Measurements from ENCODE around the gene MCM6. TPM values are rescaled to one million over a fixed set of nuclear protein-coding genes. Genes with fewer than 3 reads are reported as not detected.

Gene MCM6
- total and polyA plus RNA-seq, 2 donors: 14.5 to 28.2 TPM

DNA sequence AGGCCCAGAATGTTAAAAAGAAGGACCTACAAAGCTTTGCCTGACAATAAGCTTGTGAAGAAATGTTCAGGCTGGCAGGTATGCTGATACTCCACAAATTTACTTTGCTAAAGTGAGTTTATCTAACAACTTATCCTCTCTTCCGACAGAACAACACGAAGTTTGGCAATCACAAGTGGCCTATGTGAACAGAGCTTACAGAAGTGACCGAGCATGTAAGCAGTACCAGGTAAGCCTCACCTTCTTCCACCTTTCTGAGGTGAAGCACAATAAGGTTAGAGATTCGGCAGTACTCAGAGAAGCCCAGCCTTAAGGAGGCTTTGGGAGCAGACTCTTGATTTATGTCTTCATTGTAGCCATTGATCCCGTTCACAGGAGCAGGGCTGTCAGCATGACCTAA lies 30.2 kb downstream of the MCM6 start:
- WGBS: 86% methylated on average over 5 of the region's 5 CpGs
- DNase-seq (ENCODE audit: extremely low spot score): no peak
- Histone ChIP-seq H3K27ac (ENCODE audit: low read depth) (no peak overlapping the region), H3K4me3 (ENCODE audit: low read depth, low read length) (no peak overlapping the region), H3K36me3 (ENCODE audit: insufficient read depth) (peaks cover 4% of the 10 kb centered on the region), H3K4me1 (ENCODE audit: insufficient read depth) (no peaks in the 10 kb centered on the region)

DNA sequence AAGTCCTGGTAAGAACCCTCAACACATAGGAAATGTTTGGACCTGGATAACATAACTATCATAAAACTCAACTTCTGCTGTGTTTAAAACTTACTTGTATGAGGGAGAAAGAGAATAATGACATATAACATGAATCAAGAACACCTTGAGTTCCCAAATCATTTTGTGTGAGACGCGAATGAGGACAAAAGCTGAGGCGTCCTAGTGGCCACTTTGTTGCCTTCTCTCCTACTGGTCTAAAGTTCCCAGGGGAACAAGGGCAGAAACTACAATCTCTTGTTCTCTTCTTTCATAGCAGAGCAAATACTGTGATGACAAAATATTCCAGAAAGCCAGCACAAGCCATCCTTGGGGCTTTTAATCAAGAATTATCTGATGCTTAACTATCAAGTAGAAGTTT lies 31.0 kb downstream of the MCM6 start:
- no peak for DNase-seq (ENCODE audit: extremely low spot score)
- Histone ChIP-seq H3K4me1 (ENCODE audit: insufficient read depth) (no peaks in the 10 kb centered on the region), H3K27ac (ENCODE audit: low read depth) (no peak overlapping the region), H3K4me3 (ENCODE audit: low read depth, low read length) (no peak overlapping the region), H3K36me3 (ENCODE audit: insufficient read depth) (peaks cover 3% of the 10 kb centered on the region)
- WGBS: 84% methylated on average over 3 of the region's 3 CpGs

- no peaks in the 10 kb centered on the region for H3K4me1 ChIP-seq (ENCODE audit: insufficient read depth)
- H3K27ac ChIP-seq (ENCODE audit: low read depth): no peak overlapping the region
- no peak overlapping the region for H3K4me3 ChIP-seq (ENCODE audit: low read depth, low read length)
- 54% methylated on average over 12 of the region's 12 CpGs for WGBS
- no peak for DNase-seq (ENCODE audit: extremely low spot score)
- peaks cover 3% of the 10 kb centered on the region for H3K36me3 ChIP-seq (ENCODE audit: insufficient read depth)
Observed at GRCh38 chr2:135844301-135844895, 31.8 kb downstream of the MCM6 start.

DNA sequence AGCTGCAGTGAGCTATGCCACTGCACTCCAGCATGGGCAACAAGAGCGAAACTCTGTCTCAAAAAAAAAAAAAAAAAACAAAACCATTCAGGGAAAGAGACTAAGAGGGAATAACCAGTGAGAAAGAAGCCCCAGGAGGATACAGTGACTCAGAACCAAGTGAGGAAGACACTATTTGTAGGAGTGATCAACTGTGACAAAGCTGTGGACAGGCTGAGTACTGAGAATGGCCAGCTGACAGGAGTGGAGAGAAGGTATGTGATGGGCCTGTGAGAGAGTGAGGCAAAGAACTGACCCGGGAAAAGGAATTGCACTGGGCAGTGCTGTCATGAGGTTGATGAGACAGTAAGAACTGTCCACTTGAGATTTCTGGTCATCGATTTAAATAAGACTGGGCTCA lies 32.6 kb downstream of the MCM6 start:
- H3K4me3 ChIP-seq (ENCODE audit: low read depth, low read length): no peak overlapping the region
- H3K27ac ChIP-seq (ENCODE audit: low read depth): no peak overlapping the region
- WGBS: 80% methylated on average over 3 of the region's 3 CpGs
- H3K36me3 ChIP-seq (ENCODE audit: insufficient read depth): no peaks in the 10 kb centered on the region
- DNase-seq (ENCODE audit: extremely low spot score): no peak
- H3K4me1 ChIP-seq (ENCODE audit: insufficient read depth): no peaks in the 10 kb centered on the region

DNA sequence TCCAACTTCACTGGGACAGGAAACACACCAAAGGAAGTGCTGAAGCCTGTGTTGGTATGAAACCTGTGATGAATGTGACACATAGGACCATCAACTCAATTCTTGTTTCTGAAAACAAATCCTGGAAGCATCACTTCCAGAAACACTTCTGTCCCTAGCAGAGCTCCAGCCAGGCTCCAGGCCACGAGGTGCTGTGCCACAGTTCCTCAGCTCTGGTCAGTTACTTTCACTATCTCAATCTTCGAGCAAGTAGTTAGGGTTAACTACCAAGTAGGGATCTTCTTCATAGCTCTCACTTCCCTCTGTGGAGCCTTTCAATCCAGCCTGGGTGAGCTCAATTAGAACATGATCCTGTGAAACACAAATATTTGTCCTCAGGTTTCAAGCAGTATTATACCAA lies 35.6 kb downstream of the MCM6 start:
- Histone ChIP-seq H3K4me3 (ENCODE audit: low read depth, low read length) (no peak overlapping the region), H3K4me1 (ENCODE audit: insufficient read depth) (no peaks in the 10 kb centered on the region), H3K27ac (ENCODE audit: low read depth) (no peak overlapping the region), H3K36me3 (ENCODE audit: insufficient read depth) (no peaks in the 10 kb centered on the region)
- 34% methylated on average over 2 of the region's 2 CpGs for WGBS
- DNase-seq (ENCODE audit: extremely low spot score): no peak

GRCh38 chr2:135839713-135840112 lies 36.5 kb downstream of the MCM6 start:
- Histone ChIP-seq H3K4me1 (ENCODE audit: insufficient read depth) (no peaks in the 10 kb centered on the region), H3K4me3 (ENCODE audit: low read depth, low read length) (no peak overlapping the region), H3K36me3 (ENCODE audit: insufficient read depth) (no peaks in the 10 kb centered on the region), H3K27ac (ENCODE audit: low read depth) (no peak overlapping the region)
- no peak for DNase-seq (ENCODE audit: extremely low spot score)
- 19% methylated on average over 2 of the region's 2 CpGs for WGBS

GRCh38 chr2:135838502-135838901 lies 37.7 kb downstream of the MCM6 start:
- no peak for DNase-seq (ENCODE audit: extremely low spot score)
- Histone ChIP-seq H3K27ac (ENCODE audit: low read depth) (no peak overlapping the region), H3K36me3 (ENCODE audit: insufficient read depth) (no peaks in the 10 kb centered on the region), H3K4me3 (ENCODE audit: low read depth, low read length) (no peak overlapping the region), H3K4me1 (ENCODE audit: insufficient read depth) (no peaks in the 10 kb centered on the region)
- WGBS: 91% methylated on average over 3 of the region's 3 CpGs

- no peak for DNase-seq (ENCODE audit: extremely low spot score)
- Histone ChIP-seq H3K36me3 (ENCODE audit: insufficient read depth) (no peaks in the 10 kb centered on the region), H3K4me1 (ENCODE audit: insufficient read depth) (no peaks in the 10 kb centered on the region), H3K27ac (ENCODE audit: low read depth) (no peak within 1 kb of the TSS), H3K4me3 (ENCODE audit: low read depth, low read length) (no peak within 1 kb of the TSS)
- WGBS: 95% methylated on average over 12 of the region's 12 CpGs
Observed at GRCh38 chr2:135836596-135837270, 39.5 kb downstream of the MCM6 start, which contains the start of gene LCT. Gene LCT, minus strand, starts transcription at chr2:135837184. Its CDS starts 15 bp downstream, at chr2:135837169.

- Histone ChIP-seq H3K36me3 (ENCODE audit: insufficient read depth) (no peaks in the 10 kb centered on the region), H3K4me3 (ENCODE audit: low read depth, low read length) (no peak overlapping the region), H3K4me1 (ENCODE audit: insufficient read depth) (no peaks in the 10 kb centered on the region), H3K27ac (ENCODE audit: low read depth) (no peak overlapping the region)
- 88% methylated on average over 6 of the region's 6 CpGs for WGBS
- DNase-seq (ENCODE audit: extremely low spot score): no peak
Observed at GRCh38 chr2:135832891-135833290, 43.4 kb downstream of the MCM6 start.

GRCh38 chr2:135831180-135831812 lies 44.9 kb downstream of the MCM6 start:
- Histone ChIP-seq H3K36me3 (ENCODE audit: insufficient read depth) (no peaks in the 10 kb centered on the region), H3K4me3 (ENCODE audit: low read depth, low read length) (no peak overlapping the region), H3K4me1 (ENCODE audit: insufficient read depth) (no peaks in the 10 kb centered on the region), H3K27ac (ENCODE audit: low read depth) (no peak overlapping the region)
- no peak for DNase-seq (ENCODE audit: extremely low spot score)
- WGBS: 80% methylated on average over 14 of the region's 14 CpGs

DNA sequence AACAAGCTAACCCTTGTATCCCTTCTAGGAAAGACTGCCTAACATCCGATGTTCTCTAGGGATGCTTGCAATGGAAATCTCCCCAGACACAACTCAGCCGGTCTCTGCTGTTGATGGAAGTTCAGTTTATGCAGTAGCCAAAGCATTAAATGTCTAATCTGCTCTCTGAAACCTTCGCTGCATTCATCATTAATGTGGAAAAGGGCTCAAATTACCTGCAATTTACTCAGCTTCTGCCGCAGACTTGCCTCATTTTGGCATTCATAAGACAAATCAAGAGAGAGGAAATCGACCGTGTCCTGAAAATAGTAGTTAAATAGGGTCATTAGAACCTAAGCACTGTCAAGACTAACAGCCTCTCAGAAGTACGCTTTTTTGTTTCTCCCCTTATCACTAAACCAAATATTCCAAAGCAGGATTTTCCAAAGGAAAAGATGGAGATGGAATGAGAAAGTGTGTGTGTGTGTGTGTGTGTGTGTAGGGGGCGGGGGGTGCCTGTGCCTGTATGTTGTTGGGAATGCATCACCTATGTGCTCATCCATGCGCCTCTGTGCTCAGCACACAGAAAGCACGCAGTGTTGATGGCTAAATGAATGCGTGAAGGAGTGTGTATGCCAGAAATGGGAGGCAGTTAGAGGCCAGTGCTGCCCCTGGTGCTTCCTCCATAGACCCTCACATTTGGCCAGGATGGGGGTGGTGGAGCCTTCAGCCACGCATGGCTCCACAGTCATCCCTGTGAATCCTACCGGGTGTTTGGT lies 46.7 kb downstream of the MCM6 start:
- 70% methylated on average over 13 of the region's 13 CpGs for WGBS
- no peak overlapping the region for H3K27ac ChIP-seq (ENCODE audit: low read depth)
- no peak for DNase-seq (ENCODE audit: extremely low spot score)
- no peaks in the 10 kb centered on the region for H3K36me3 ChIP-seq (ENCODE audit: insufficient read depth)
- H3K4me1 ChIP-seq (ENCODE audit: insufficient read depth): no peaks in the 10 kb centered on the region
- H3K4me3 ChIP-seq (ENCODE audit: low read depth, low read length): no peak overlapping the region

DNA sequence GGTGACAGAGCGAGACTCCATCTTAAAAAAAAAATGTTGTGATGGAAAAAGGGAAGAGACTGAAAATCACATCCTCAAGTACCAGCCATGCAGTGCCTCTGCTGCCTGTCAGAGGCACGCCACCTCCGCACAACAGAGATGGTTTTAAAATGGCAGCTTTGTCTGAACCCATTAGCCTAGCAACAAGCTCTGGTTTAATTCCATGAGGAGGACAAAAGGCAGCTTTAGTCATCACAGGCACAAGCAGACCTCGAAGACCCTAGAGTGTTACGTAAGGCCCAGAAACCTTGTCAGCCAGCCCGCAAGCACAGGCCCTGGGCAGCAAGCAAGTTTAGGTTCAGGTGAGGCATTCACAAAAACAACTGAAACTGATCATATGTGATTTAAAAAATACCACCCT lies 49.7 kb downstream of the MCM6 start:
- 90% methylated on average over 6 of the region's 6 CpGs for WGBS
- H3K36me3 ChIP-seq (ENCODE audit: insufficient read depth): no peaks in the 10 kb centered on the region
- no peak overlapping the region for H3K27ac ChIP-seq (ENCODE audit: low read depth)
- no peak overlapping the region for H3K4me3 ChIP-seq (ENCODE audit: low read depth, low read length)
- no peaks in the 10 kb centered on the region for H3K4me1 ChIP-seq (ENCODE audit: insufficient read depth)
- no peak for DNase-seq (ENCODE audit: extremely low spot score)

- H3K36me3 ChIP-seq (ENCODE audit: insufficient read depth): no peaks in the 10 kb centered on the region
Observed at GRCh38 chr2:135825550-135826176, 50.6 kb downstream of the MCM6 start.

More at GRCh38 chr2:135825550-135826176, 50.6 kb downstream of the MCM6 start:
- Histone ChIP-seq H3K4me3 (ENCODE audit: low read depth, low read length) (no peak overlapping the region), H3K27ac (ENCODE audit: low read depth) (no peak overlapping the region), H3K4me1 (ENCODE audit: insufficient read depth) (no peaks in the 10 kb centered on the region)
- WGBS: 48% methylated on average over 11 of the region's 11 CpGs
- no peak for DNase-seq (ENCODE audit: extremely low spot score)
